ENCODE data around the gene PRSS2. TPM values are rescaled to one million over a fixed set of nuclear protein-coding genes. Genes with fewer than 3 reads are reported as not detected.

PRSS2 gene
- polyA plus RNA-seq, 1 of the 3 experiments (the other 2 are of a cell fraction) = not detected

- Histone ChIP-seq H3K4me1 (ENCODE audit: control insufficient read depth in 1 of 2, insufficient read depth in 2 of 2, low read depth in 1 of 2, low read length in 1 of 2) (peaks cover 0 to 9% of the 10 kb centered on the region in 2 experiments; a peak in 1 of 4 replicates), H3K4me3 (ENCODE audit: low read depth in 2 of 2, low read length in 1 of 2) (peak overlapping the region in 1 of 2 experiments; percentile 28; a peak in 1 of 4 replicates), H2AFZ (ENCODE audit: low read depth) (no peak overlapping the region), H3F3A (replicated peaks; ENCODE audit: insufficient read depth) (no peaks in the 10 kb centered on the region), H3K4me2 (peak overlapping the region; percentile 36; the same call in 1 of the 2 replicates), H3K36me3 (replicated peaks in 1 of 2; ENCODE audit: control insufficient read depth in 1 of 2, insufficient read depth in 2 of 2, low read length in 1 of 2) (no peaks in the 10 kb centered on the region), H4K20me1 (ENCODE audit: insufficient read depth) (no peaks in the 10 kb centered on the region), H3K27ac (ENCODE audit: low read depth in 2 of 2, low read length in 1 of 2) (no peak overlapping the region), H3K27me3 (ENCODE audit: insufficient read depth) (peaks cover 61% of the 10 kb centered on the region), H3K9me3 (no peaks in the 10 kb centered on the region), H3K79me2 (ENCODE audit: insufficient read depth) (no peaks in the 10 kb centered on the region), H3K9me2 (no peaks in the 10 kb centered on the region), H3K9ac (no peak overlapping the region)
- DNase-seq = peak; percentile 40
- ChIA-PET POLR2A (no interaction called here), CTCF (interaction anchor here (1.0 to 15.4 kb wide), 14 partner anchors 13 to 338 kb away, joined by 3 to 163 read pairs (median 5); no protein-coding TSS in a partner anchor)
- WGBS (ENCODE audit: low lambda C conversion rate) = 45% methylated on average over 29 of the region's 33 CpGs
- TF ChIP-seq YY1 (IDR thresholded peaks at IDR 0.05; ENCODE audit: low read depth) (no peak), MEF2A (IDR thresholded peaks at IDR 0.05; ENCODE audit: borderline replicate concordance, low read depth) (no peak), RFX5 (IDR thresholded peaks at IDR 0.05; ENCODE audit: low read length) (no peak), FOXJ3 (CRISPR knock-in tag; IDR thresholded peaks at IDR 0.05) (no peak)
Observed at GRCh38 chr7:142797391-142798377, 26.9 kb downstream of the PRSS2 start.

DNA sequence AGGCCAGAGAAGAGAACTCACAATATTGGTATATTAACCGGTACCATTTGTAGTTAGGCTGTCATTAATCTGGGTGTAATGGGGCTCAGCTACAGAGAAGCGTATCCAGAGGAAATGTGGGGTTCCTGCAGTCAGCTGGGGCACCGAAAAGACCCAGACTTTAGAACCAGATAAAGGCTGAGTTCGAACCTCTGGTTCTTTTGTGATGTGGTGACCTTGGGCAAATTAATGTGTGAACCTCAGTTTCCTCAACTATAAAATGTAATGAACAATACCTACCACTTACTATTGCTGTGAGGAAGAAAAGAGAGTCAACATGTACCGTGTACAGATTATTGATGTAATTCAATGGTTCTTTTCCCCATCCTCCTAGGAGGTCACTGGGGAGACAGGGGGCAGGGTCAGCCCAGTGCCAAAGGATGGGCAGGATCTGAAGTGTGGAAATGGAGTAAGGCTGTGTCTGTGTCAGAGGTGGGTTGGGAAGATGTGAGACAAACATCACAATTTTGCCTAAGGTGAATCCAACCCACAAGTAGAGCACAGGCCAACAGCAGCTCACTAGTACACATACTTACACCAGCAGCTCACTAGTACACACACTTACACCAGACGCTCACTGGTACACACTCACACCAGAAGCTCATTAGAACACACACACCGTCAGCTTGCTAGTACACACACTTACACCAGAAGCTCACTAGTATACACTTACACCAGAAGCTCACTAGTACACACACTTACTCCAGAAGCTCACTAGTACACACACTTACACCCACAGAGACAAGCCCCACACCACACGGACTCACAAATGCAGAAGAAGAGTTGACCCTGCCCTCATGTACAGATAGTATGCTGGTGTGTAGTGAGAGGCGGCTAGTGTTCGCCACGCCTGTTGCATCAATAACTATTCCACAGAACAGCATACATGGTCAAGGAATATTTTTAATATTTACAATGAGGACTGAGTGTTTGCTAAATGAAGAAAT lies 28.0 kb downstream of the PRSS2 start:
- H3K4me1 ChIP-seq (ENCODE audit: control insufficient read depth in 1 of 2, insufficient read depth in 2 of 2, low read depth in 1 of 2, low read length in 1 of 2) = peaks cover 0 to 9% of the 10 kb centered on the region in 2 experiments; a peak in 1 of 4 replicates
- TF ChIP-seq NRF1 (IDR thresholded peaks at IDR 0.05; ENCODE audit: low read depth, low read length) (no peak), FOSL2 (IDR thresholded peaks at IDR 0.05; ENCODE audit: borderline replicate concordance, low read depth) (no peak), MAX (IDR thresholded peaks at IDR 0.05; ENCODE audit: low read depth) (no peak), TEAD4 (IDR thresholded peaks at IDR 0.05; ENCODE audit: borderline replicate concordance, insufficient read depth) (no peak), TCF12 (IDR thresholded peaks at IDR 0.05) (no peak), CTCF (IDR thresholded peaks at IDR 0.05) (no peak), MXI1 (IDR thresholded peaks at IDR 0.05; ENCODE audit: low read depth, low read length) (no peak), ELF1 (IDR thresholded peaks at IDR 0.05) (no peak), EP300 (IDR thresholded peaks at IDR 0.05; ENCODE audit: borderline replicate concordance in 1 of 2, low read depth in 1 of 2, low read length in 1 of 2) (no peak), EZH2phosphoT487 (IDR thresholded peaks at IDR 0.05; ENCODE audit: borderline replicate concordance, low read depth) (no peak), PBX3 (IDR thresholded peaks at IDR 0.05) (no peak), REST (IDR thresholded peaks at IDR 0.05; ENCODE audit: low read depth, low read length) (no peak), NFIC (IDR thresholded peaks at IDR 0.05; ENCODE audit: borderline replicate concordance) (no peak)

More for the DNA sequence above, 28.0 kb downstream of the PRSS2 start:
- CTCF ChIA-PET = interaction anchor here (1.0 to 15.4 kb wide), 12 partner anchors 12 to 339 kb away, joined by 3 to 163 read pairs (median 8); no protein-coding TSS in a partner anchor
- POLR2A ChIA-PET = no interaction called here
- peaks cover 59% of the 10 kb centered on the region for H3K27me3 ChIP-seq (ENCODE audit: insufficient read depth)
- no peak overlapping the region for H3K27ac ChIP-seq (ENCODE audit: low read depth in 2 of 2, low read length in 1 of 2)
- no peak overlapping the region for H3K4me2 ChIP-seq
- H3F3A ChIP-seq (replicated peaks; ENCODE audit: insufficient read depth) = no peaks in the 10 kb centered on the region
- no peaks in the 10 kb centered on the region for H4K20me1 ChIP-seq (ENCODE audit: insufficient read depth)
- 74% methylated on average over 11 of the region's 11 CpGs for WGBS (ENCODE audit: low lambda C conversion rate)
- H3K4me3 ChIP-seq (ENCODE audit: low read depth in 2 of 2, low read length in 1 of 2) = no peak overlapping the region
- no peaks in the 10 kb centered on the region for H3K9me3 ChIP-seq
- no peaks in the 10 kb centered on the region for H3K79me2 ChIP-seq (ENCODE audit: insufficient read depth)
- H3K9ac ChIP-seq = no peak overlapping the region
- no peaks in the 10 kb centered on the region for H3K9me2 ChIP-seq
- no peaks in the 10 kb centered on the region for H3K36me3 ChIP-seq (replicated peaks in 1 of 2; ENCODE audit: control insufficient read depth in 1 of 2, insufficient read depth in 2 of 2, low read length in 1 of 2)
- DNase-seq = no peak
- H2AFZ ChIP-seq (ENCODE audit: low read depth) = no peak overlapping the region
